NCI-H1105 treated with DMSO at 0.1 percent for 48 hours (cell line): ENCODE results near the gene SIMC1.

Source experiments
- DNase-seq: peaks from one replicate; lab custom pipeline; 2025; lab: John Stamatoyannopoulos, UW

SIMC1 gene

DNA sequence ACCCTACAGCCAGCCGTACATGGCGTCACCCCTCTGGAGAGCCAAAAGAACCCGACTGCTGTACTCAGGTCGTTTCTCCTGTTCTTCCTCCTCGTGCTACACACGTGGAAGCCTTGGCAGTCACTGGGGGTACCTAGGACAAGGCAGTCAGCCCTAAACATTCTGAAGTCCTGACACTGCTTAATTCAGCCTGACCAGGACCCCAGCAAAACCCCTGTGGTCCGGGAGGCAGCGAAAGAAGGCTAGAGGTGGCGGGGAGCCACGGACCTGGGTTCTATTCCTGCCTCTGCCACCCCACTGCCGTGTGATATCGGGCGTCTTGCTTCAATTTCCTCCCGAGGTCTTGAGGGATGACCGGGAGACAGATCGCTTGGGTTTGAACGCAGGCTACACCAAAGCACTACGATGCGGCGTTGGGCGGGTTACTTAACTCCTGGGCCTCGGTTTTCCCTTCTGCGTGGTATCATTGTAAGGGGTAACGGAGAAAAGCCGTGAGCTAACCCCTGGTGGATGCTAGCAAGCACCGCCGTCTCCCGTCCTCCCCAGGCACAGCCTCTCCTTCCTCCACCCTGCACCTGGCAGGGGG lies 126.6 kb downstream of the SIMC1 start:
- no peak for DNase-seq

DNA sequence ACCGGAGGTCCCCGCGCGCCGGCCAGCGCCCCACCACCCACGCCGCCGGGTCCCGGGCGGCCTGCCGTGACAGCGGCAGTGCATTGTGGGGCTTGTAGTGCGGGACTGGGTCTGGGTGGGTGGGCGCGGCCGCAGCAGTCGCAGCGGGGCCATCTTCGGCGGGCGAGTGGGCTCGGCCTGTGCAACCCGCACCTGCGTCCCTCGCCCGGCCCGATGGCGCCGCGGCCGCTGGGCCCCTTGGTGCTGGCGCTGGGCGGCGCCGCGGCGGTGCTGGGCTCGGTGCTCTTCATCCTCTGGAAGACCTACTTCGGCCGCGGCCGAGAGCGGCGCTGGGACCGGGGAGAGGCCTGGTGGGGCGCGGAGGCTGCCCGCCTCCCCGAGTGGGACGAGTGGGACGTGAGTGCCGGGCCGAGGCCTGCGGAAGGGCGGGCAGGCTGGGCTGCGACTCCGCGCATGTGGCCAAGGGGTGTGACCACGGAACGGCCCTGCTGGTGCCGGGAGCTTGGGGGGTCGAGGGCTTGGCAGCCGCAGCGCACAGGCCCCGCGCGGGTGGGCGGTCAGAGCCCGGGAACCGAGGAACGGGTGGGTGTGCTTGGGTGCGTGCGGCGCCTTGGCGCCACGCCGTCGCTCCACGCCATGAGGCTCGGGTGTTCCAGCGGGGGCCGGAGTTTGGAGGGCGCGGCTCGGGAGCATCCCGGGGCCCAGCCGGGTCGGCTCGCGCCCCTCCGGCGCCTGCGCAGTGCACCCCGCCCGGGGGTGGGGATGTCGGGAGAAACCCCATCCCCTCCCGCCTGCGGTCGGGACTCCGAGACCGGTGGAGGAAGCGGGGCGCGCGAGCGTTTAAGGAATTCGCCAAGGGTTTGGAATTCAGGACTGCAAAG lies 127.4 kb downstream of the SIMC1 start, which contains the start of gene ARL10:
TSS of gene ARL10 (plus strand) at position 137 of the 881 bp plus-strand sequence. CDS start at position 214, 77 bp downstream.
- peak; percentile 19 for DNase-seq

DNA sequence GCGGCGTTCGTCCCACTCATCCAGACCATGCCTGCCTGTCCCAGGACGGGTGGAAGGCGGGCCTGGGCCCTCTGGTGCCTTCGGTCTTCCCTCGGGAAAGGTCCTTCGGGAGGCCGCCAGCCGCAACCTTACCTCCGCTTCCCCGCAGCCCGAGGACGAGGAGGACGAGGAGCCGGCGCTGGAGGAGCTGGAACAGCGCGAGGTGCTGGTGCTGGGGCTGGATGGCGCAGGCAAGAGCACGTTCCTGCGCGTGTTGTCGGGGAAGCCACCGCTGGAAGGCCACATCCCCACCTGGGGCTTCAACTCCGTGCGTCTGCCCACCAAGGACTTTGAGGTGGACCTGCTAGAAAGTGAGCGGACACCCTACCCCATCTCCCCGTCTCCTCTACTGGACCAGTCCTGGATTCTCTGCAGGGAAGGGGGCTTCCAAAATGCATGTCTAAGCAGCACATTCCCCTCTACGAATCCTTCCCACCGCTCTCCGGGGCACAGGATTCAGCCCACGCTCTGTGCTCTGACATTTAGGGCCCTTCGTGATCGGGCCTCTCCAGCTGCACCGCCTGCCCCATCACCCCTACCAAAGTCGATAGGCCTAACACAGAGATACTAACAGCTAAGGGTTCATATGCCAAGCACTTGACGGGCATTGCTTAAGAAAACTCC lies 128.1 kb downstream of the SIMC1 start:
- no peak for DNase-seq

DNA sequence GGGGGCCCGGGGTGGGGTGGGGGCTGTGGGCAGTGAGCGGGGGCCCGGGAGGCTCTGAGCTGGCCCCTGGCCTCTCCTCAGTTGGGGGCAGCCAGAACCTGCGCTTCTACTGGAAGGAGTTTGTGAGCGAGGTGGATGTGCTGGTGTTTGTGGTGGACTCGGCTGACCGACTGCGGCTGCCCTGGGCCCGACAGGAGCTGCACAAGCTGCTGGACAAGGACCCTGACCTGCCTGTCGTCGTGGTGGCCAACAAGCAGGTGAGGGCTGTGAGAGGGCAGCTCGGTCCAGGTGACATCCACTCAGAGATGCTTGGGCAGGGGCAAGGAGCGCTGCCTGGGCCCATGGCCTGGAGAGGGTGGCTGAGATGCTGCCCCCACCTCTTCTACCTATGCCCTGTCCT lies 130.5 kb downstream of the SIMC1 start:
- no peak for DNase-seq

DNA sequence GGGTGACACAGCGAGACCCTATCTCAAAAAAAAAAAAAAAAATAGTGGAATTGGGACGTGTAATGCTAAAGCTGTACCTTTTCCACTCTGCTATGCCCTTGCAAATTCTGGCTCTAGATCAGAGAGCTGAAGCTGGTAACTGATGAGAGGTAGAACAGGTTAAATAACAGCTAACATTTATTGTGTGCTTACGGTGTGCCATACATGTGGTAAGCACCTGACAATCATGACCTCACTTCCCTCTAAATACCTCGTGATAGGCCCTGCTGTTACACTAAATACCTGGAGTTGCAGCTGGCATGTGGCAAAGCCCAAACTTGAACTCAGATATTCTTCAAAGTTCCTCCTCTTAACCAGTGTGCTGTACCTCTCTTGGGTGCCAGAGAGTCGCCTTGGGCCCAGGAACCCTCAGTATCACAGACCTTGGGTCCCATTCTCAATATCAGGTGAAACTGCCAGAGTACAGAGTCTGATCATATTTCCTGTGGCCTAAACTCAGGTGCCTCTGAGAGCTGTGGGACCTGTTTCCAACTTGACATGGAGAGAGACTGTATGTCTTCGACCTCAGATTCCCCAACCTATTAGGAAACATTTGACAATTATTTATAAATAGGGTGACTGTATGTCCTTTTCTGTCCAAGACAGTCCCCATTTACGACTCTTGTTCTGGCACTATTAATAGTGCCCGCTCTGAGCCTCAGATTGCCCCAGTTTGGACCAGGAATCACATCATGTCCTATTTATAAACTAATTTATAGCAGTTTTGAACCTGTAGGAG lies 131.9 kb downstream of the SIMC1 start:
- no peak for DNase-seq

DNA sequence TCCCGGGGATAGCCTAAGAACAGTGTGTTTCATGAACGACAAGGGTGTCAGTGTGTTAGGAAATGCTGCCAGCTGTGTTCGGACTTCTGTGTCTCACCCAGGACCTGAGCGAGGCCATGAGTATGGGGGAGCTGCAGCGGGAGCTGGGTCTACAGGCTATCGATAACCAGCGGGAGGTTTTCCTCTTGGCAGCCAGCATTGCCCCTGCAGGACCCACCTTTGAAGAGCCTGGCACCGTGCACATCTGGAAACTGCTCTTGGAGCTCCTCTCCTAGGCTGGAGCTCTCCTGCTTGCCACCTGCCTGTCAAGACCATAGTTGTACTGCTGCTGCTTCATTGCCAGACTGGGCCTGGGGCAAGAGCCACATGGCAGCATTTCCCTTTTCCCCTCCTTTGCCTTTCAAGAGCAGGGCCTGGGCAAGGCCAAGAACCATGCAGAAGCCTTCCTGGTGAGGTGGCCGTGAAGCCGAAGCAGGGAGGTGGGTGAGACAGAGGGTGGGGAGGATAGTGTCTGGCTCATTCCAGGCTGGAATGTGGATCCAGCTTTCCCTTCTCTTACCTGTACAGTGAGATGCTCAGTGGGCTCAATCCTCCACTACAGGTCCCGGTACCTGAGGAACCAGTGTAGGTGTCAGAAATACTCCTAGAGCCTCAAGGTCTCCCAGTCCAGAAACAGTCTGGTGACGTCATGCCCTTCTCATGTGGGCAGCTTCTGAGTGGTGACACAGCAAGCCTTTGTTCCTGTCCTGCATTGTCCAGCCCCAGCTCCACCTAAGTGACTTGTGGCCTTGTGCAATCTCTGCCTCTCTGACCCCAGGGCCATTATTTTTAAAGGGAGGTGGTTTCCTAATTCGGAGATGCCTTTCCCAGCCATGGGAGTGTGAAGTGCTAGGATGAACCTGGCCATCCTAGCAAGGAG lies 133.7 kb downstream of the SIMC1 start:
- no peak for DNase-seq

DNA sequence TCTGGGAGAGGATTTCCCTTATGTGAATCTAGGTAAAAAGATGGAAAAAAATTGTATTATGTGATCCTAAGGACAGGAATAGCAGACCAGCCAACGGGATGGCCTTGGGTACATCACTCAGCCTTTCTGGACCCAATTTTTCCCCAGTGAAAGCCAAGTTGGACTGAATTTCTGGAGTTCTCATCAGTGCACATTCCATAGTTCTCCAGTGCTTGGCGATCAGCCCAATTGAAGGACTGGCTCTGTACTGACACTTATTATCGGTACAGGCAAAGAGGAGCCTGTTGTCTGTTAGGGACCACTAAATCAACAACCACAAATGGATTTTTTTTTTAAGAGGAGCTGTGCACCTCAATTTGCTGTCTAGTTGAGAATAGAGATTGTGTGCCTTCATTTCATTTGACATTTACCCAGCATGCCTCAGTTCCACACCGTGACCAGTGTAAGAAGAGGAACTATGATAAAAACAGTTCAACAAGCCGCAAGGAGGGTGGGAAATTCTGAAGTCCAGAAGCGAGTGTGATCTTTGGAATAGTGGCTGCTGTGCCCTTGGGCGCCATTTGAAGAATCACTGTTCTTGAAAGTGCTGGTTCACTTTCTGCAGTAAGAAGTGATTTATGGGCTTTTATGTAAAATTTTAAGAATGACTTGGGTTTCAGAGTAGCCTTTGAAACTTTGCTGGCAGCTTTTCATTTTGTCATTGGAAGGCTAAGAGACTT lies 135.0 kb downstream of the SIMC1 start:
- no peak for DNase-seq

DNA sequence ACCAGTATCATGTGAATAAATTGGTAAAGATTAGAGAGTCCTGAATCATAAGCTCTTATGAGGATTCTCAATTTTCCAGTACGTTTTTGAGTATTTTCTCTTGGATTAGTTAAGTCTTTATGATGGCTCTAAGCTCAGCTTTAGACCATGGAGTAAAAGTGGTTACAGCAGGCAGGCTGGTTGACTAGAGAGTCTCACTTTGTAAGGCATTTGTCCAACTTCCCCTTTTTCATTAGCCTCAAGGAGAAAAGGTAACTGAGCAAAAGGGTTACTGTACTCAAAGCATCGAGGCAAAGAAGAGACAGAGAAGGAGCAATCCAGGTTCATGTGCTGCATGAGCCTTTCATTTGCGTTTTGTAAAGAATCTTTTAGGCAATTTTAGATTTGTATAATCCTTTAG lies 141.7 kb downstream of the SIMC1 start:
- no peak for DNase-seq

DNA sequence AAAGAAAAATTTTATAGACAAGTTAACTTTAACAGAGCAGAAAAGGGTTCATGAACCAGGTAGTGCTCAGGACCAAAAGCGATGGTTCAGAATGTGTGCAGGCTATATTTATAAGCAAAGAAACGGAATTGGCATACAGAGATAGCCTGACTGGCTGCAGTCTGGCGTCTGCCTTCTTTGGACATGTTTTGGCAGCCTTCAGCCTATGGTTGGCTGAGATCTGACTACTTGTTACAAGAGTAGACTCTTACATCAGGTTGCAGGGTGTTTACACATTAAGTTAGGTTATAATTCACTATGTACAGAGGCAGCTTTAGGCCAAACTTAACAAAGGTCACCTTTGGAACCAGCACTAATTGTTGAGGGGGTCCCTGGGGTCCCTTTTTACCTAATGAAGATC lies 143.2 kb downstream of the SIMC1 start:
- no peak for DNase-seq

DNA sequence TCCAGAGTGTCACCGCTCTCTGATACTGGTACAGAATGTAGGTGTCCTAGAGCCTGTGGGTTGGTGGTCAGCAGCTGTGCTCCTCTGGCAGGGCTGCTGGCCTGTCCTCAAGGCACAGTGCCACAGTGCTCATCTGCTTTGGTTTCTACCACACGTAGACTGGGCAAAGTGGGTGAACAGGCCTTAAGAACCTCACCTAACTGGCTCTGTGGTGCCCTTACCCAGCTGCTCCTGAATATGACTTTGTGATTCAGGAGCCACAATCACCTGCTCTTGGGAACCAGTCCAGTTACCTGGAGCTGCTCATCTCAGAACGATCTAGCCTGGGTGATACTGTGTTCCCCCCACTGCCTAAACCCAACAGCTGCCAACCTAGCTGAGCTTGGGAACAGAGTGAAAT lies 143.8 kb downstream of the SIMC1 start:
- DNase-seq = no peak

DNA sequence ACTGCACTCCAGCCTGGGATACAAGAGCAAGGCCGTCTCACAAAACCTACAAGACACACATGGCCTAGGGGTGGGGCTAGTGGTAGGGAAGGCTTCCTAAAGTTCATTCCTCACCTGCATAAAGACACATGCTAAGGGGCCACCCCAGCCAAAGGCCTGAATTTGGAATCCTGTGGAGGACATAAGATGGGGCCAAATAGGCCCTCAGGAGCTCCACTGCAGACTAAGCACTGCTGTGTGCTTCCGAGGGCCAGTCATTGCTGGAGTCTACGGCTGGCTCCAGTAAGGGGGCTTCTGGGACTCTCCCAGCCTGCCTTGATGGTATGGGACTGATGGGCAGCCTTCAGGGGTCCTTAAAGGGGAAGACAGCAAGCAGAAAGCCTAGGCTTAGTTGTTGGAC lies 144.5 kb downstream of the SIMC1 start:
- no peak for DNase-seq

DNA sequence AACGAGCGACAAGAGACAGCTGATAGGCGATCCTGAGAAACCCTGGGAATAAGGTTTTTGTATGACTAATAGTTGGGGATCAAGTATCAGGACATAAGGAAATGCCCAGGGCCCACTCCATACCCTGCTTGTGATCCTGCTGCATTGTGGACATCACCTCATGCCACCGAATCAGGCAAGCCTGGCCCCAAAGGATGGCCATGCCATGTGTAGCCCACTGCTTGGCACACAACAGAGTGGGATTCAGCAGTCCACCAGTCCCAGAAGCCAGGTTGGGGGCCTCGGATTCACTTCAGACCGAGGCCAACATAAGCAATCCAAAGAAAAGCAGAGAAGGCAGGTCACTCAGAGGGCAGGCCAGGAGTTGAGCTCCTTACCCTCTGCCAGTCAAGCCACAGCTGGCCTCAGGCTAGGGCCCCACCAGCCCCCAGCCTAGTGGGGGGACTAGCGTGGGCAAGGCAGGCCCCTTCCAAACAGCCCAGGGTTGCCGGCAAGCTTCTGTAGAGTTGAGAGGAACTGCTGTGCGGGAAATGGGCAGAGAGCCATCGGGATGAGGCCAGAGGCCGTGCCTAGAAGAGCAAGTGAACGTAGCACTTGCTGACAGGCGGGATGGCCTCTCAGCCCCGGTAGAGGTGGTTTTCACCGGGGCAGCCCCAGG lies 145.2 kb downstream of the SIMC1 start:
- no peak for DNase-seq

DNA sequence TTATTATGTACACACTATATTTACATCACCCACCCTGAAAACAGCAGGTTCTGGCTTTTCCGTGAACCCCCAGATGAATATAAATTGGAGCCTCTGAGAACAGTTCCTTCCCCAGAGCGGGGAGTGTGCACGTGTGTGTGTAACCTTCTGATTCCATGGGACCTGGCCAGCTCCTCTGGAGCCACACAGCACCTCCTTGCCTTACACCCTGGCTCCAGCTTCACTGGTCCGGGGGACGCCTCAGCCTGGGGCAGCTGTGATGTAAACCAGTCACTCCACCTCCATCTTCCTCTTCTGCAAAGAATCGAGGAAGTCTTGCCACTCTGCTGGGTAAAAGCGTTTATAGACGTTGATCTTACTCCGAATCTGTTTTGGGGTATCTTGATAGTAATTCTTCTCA lies 145.7 kb downstream of the SIMC1 start:
- DNase-seq = no peak

DNA sequence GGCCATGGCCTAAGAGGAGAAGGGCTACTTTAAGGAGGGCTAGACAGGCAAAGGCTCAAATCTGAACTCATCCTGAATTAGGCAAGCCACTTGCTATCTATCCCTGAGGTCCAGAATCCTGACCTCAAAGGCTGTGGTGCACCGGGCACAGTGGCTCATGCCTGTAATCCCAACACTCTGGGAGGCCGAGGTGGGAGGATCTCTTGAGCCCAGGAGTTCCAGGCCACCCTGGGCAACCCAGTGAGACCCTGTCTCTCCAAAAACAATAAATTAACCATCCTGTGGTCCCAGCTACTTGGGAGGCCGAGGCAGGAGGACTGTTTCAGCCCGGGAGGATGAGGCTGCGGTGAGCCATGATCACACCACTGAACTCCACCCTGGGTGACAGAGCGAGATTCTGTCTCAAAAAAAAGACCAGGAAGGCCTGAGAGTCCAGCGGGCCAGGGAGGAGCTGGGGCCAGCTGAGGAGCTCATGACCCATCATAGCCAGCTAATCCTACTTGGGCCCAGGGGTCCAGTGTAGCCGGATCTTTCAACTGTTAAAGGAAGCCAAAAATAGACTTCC lies 146.2 kb downstream of the SIMC1 start:
- DNase-seq = no peak

DNA sequence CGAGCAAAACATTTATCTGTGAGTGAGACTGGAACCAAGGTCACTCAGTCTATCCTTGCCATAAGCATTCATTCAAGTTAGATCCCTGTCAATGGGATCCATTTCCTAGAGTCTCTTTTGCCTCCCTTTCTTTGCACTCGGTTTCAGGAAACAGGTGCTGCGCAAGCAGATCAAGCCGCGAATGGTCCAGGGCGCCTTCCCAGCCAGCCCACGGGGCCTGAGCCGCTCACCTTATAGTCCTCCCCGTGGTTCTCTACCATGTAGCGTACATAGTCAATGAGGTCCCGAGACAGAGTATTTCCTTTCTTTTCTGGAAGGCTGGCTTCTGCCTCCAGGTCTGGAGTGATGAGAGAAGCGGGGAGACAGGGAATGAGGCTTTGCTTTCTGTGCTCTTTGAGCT lies 146.8 kb downstream of the SIMC1 start:
- DNase-seq = no peak

DNA sequence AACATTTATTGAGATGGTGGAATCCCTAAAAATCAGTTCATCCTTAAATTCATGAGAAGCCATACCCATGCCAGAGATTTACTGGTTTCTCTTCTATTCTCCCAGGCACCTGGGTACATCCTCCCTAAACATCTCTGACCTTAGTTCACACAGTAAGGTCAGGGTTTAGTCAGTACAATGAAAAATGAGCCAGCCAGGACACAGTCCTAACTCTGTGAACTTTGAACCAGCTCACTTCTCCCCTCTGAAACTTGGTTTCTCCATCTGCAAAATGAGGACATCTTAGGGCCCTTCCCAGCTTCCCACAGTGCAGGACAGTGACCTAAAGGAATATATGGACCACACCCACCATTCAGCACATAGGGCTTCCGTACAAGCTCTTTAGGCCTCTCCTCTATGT lies 148.3 kb downstream of the SIMC1 start:
- DNase-seq = no peak

DNA sequence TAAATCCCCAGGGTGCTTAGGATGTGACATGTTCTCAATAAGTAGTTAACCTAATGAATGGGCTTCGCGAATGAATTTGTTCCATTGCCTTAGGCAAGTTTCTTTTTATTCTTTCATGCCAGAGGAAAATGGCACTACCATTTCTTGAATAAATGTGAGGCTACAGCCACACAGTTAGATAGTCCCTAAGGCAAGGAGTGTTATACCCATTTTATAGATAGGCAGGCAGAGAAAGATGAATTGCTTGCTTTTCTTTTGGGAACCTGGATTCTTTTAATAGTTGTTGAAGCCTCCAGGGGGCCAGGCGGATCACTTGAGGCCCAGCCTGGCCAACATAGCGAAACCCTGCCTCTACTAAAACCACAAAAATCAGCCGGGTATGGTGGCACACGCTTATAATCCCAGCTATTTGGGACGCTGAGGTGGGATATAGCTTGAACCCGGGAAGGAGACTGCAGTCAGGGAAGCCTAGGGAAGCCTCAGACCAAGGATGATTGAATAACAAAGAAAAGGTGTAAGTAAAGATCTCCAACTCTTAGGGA lies 149.2 kb downstream of the SIMC1 start:
- no peak for DNase-seq

DNA sequence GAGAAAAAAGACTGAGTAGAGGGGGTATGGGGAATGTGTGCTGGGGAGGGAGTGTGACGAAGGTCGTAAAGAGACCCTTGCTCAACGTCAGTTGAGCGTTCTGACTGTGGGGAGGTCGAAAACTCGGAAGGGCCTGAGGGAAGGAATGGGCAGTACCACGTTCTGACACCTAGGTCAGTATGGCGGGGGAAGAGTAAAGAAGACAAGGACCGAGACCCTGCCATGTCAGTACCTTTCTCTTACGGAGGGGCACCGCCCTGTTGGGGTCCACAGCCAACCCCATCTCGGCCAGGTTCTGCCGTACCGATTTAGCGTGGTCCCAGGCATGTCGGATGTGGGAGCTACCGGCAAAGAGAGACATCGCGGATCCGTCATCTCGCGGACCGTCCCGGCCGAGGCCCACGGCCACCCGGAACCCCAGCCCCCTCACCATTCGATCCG lies 149.8 kb downstream of the SIMC1 start:
- no peak for DNase-seq

DNA sequence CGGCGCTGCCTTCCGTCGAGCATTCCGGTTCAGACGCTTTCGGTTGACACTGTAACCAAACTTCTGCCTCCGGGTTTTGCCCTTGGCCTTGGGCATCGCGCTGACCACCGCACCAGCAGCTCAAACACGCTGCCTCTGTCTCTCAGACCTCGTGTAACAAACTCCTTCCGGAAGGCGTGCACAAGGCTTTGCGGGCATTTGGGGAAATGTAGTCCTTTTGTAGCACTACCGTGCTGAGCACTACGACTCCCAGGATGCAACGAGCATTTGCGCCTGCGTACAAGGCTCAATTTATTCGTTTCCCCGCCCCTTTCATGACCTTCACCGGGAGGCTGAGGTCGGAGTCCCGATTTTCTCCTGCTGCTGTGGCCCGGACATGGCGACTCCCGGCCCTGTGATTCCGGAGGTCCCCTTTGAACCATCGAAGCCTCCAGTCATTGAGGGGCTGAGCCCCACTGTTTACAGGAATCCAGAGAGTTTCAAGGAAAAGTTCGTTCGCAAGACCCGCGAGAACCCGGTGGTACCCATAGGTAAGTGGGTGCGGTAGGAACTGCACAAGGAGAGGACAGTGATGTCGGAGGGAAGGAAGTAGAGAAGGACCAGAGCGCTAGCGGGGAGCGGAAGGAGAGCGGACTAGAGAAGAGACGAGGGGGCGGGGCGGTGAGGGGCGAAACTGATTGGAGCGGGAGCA lies 150.4 kb downstream of the SIMC1 start, which contains the start of the genes HIGD2A and NOP16:
TSS of gene HIGD2A (plus strand) at position 308 of the 691 bp plus-strand sequence. CDS start at position 377, 69 bp downstream.
TSS of gene NOP16 (minus strand) at position 155 of the 691 bp plus-strand sequence. CDS start at position 96, 59 bp downstream.
- peak; percentile 92 for DNase-seq
